T-helper 2 cell (primary cell): ENCODE results near the gene KLHL13.
"Not testable (repeated sequence)": the region's sequence is repeated elsewhere in the genome, so short reads cannot be mapped to it uniquely, and the experiment has no call there.

Experiments used
- DNase-seq, 5 experiments: peaks; one replicate each; pipeline versions ENCODE4 v3.0.0 to v3.0.0-alpha.2; 2012 to 2022

Gene KLHL13

DNA sequence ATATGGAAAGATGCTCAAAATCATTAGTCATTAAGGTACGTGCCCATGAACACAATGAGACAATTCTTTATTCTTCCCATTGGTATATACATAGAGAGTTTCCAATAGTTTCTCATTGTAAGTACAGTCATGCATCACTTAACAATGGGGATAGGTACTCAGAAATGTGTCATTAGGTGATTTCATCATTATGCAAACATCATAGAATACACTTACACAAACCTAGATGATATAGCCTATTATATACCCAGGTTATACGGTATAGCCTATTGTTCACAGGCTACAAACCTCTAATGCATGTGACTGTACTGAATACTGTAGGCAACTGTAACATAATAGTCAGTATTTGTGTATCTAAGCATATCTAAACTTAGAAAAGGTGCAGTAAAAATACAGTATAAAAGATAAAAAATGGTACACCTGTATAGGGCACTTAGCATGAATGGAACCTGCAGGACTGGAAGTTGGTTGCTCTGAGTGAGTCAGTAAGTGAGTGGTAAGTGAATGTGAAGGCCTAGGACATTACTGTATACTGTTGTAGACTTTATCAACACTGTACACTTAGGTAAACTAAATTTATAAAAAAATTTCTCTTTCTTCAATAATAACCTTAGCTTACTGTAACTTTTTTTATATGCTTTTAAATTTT, 49.6 kb downstream of the KLHL13 start:
- no peak for DNase-seq

DNA sequence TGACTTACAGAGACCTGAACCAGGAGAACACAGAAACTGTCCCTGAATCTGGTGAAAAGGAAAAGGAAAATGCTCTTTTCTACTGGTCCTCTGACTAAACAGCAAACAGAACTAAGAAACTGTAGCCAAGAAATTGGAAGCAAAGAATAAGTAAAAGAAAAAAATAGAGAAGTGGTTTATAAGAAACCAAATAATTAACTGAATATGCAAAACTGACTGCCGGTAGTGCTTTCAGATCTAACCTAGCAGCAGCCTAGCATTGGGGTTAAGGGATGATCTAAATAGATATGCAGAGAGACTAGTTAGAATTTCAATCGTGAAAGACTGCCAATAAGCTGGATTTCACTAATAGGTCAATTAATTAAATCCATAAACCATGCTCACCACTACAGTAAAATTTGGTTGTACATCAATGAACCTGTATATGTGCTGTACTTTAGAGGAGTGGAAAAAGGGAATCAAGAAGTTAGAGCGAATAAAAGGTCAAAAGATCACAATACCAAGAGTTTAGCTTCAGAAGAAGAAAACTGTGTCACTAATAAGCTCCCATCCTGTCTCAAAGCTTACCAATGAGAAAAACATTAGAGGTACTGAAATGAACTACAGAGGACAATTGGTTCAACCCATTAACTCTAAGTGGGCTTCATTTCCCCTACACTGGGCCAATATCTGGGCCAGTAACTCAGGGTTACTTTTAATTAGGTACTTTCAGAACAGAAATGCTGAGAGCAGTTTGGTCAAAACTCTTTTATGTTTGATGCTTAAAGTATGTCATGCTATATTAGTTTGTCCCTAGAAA, 53.6 kb downstream of the KLHL13 start:
- DNase-seq = no peak

- DNase-seq = no peak
Observed at GRCh38 chrX:118062048-118062789, 54.4 kb downstream of the KLHL13 start.

DNA sequence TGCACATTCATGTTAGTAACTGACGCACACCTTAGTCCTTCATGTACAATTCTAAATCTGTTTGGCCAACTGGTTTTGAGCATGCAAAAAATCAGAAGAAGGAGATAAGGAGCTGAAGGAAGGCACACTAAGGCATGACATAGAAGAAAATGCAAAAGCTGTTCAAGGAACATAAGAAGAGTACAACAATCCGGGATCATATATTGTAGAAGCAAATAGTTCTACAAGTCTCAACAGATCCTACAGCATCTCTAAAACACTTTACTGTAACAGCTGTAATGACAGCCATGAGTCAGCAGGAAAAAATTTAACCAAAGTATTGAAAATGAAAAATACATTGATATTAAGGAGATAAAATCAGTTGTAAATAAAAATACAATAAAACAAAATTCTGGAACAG, 57.7 kb downstream of the KLHL13 start:
- no peak for DNase-seq

- no peak for DNase-seq
Observed at GRCh38 chrX:118056870-118057269, 59.7 kb downstream of the KLHL13 start.

DNA sequence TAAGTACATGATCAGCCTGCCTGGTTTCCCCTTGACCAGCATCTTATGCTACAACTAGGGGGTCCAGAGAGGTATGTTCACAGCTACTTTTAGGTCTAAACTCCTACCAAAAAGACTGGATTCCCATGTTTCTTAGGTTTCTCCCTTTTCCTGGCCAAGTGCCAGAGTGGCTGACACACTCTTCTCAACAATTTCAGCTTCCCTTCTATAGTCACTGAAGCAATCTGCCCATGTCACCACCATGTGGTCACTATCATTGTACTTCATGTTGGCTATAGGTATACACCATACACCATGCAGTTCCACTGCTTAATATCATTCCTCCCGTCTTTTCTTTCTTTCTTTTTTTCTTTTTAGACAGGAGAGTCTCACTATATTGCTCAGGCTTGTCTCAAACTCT, 66.9 kb downstream of the KLHL13 start:
- no peak for DNase-seq

GRCh38 chrX:118047446-118048186, 69.0 kb downstream of the KLHL13 start:
- no peak for DNase-seq

GRCh38 chrX:118039591-118039990, 77.0 kb downstream of the KLHL13 start:
- DNase-seq = no peak

GRCh38 chrX:118038614-118039365, 77.8 kb downstream of the KLHL13 start:
- no peak for DNase-seq

- DNase-seq = no peak
Observed at GRCh38 chrX:118026631-118027030, 90.0 kb downstream of the KLHL13 start.

- no peak for DNase-seq
Observed at GRCh38 chrX:118025226-118025625, 91.4 kb downstream of the KLHL13 start.

DNA sequence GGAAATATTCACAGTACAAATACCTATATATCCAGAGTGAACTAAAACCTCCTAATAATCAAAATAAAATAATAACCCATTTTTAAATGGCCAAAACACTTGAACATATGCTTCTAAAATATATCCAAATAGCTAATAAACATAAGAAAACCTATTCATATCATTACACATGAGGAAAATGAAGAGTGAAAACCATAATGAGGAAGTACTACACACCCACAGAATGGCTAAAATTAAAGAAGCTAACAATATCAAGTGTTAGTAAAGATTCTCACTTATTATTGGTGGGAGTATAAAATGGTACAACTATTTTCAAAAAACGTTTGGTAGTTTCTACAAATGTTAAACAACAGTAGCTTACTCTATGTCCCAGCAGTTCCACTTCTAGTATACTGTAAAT, 92.1 kb downstream of the KLHL13 start:
- no peak for DNase-seq

- DNase-seq = no peak
Observed at GRCh38 chrX:118022753-118023152, 93.9 kb downstream of the KLHL13 start.

DNA sequence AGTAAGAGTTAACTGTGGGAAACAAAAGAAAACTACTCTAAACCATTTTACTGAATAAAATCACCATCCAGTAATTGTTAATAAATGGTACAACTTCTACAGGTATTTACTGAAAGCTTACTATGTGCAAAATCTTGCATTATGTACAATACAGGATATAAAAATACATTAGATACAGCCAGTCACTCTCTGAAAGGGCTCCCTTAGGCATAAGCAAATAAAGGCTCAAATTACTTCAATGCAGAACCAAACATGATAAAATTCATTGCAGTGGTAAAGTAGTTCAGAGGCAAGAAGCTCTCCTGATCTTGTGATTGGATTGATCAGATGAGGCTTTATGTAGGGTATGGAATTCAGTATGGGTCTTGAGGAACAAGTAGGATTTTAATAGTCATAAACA, 100.2 kb downstream of the KLHL13 start:
- DNase-seq = no peak

GRCh38 chrX:118002417-118002816, 114.2 kb downstream of the KLHL13 start:
- DNase-seq = not testable (repeated sequence)

DNA sequence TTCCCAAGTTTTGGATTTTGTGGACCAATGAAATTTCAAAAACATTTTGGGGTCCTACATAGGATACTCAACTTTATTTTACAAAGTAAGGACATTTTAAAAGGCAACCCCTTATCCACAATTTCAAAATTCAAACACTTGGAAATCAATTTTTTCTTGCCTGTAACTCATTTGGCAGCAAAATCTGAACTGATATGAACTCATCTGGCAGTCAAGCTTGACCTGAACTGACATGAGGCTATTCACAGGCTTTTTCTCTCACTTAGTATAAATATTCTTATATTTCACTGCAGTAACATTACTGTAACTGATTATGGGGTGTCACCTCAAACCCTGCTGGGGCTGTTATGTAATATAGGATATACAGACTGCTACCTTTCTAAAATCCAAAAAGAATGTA, 116.1 kb downstream of the KLHL13 start:
- no peak for DNase-seq

- no peak for DNase-seq
Observed at GRCh38 chrX:117998171-117998570, 118.4 kb downstream of the KLHL13 start.

DNA sequence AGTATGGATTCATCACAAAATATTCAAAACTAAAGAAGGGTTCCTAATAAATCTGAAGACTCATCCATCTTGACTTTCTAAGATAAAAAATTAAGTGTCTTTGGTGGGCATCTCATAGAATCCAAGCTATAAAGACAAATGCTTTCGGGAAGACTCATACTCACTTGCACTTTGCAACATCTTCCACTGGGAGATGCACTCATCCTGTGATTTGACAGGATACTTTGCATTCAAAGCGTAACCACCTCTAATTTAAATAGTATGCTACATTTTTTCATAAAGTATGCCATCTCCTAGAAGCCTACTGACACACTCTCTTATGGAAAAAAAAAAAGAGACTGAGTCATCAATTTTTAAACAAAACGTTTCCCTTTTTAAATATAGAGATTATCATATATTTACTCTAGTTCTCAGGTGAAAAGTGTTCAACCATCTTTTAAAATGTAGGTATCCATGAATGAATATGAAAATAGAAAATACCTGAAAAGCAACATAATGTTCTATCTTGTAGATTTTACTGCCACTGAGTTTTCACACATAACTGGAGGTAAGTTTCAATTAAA, 119.6 kb downstream of the KLHL13 start:
- DNase-seq = no peak

GRCh38 chrX:117996408-117996807, 120.2 kb downstream of the KLHL13 start:
- DNase-seq = no peak

- DNase-seq = no peak
Observed at GRCh38 chrX:117995378-117995777, 121.2 kb downstream of the KLHL13 start.

GRCh38 chrX:117992192-117992723, 124.4 kb downstream of the KLHL13 start:
- DNase-seq = no peak

DNA sequence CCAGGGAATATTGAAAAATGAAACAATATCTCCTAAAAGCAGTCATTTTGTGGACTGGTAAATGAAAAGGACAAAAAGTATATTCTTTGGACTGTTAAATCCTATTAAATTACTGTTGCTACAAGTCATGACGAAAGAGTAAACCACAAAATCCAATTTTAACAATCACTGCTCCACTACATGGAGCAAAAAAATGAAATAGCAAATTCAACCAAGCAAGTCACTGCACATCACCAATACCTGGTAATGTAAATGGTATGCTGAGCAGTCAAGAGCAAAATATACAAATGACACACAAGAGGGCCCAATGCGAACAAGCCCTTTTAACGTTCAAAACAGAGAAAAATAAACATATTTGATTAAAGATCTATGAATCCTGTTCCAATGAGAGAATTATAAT, 126.2 kb downstream of the KLHL13 start:
- DNase-seq = no peak
